Endodermal cell (in vitro differentiated cells): ENCODE results near the gene BEST3. TPM values are rescaled to one million over a fixed set of nuclear protein-coding genes. Genes with fewer than 3 reads are reported as not detected.
A peak's percentile ranks its signal among the peaks of the same experiment; 100 is the strongest.

Experiments used
- DNase-seq: peaks from one replicate; pipeline ENCODE4 v3.0.0-alpha.2; 2017
- H3K27ac ChIP-seq: 2 replicates; pipeline ENCODE4 v1.5.1; 2013; ENCODE audit warnings: mild to moderate bottlenecking, low read depth, low read length, moderate library complexity
- H3K27me3 ChIP-seq: 2 replicates; pipeline ENCODE4 v1.6.1; 2013; ENCODE audit warnings: mild to moderate bottlenecking, low read length, moderate library complexity; ENCODE audit not compliant: insufficient read depth, control insufficient read depth, poor library complexity, severe bottlenecking
- H3K36me3 ChIP-seq: 2 replicates; pipeline ENCODE4 v1.7.0; 2013; ENCODE audit warnings: mild to moderate bottlenecking, low read length, moderate library complexity; ENCODE audit not compliant: control insufficient read depth, insufficient read depth
- H3K4me1 ChIP-seq: one replicate; pipeline ENCODE4 v1.7.0; 2013; ENCODE audit warnings: low read length; ENCODE audit not compliant: control insufficient read depth, insufficient read depth
- H3K4me3 ChIP-seq: 2 replicates; pipeline ENCODE4 v1.5.1; 2013; ENCODE audit warnings: mild to moderate bottlenecking, low read length, moderate library complexity
- H3K9ac ChIP-seq: 2 replicates; pipeline ENCODE4 v1.6.1; 2013; ENCODE audit warnings: mild to moderate bottlenecking, low read length, moderate library complexity; ENCODE audit not compliant: poor library complexity, severe bottlenecking; ENCODE audit errors: extremely low read depth
- H3K9me3 ChIP-seq: 2 replicates; pipeline ENCODE4 v1.6.1; 2013; ENCODE audit warnings: mild to moderate bottlenecking, low read length, moderate library complexity; ENCODE audit not compliant: control insufficient read depth
- H3K27ac Mint-ChIP-seq: 2 replicates; pipeline ENCODE4 v1.8.0; 2020; ENCODE audit warnings: mixed read lengths
- H3K27me3 Mint-ChIP-seq: 2 replicates; pipeline ENCODE4 v1.8.0; 2021; ENCODE audit warnings: mild to moderate bottlenecking, mixed read lengths; ENCODE audit not compliant: insufficient read depth
- H3K36me3 Mint-ChIP-seq: 2 replicates; pipeline ENCODE4 v1.8.0; 2020; ENCODE audit warnings: low read depth, mixed read lengths
- H3K4me1 Mint-ChIP-seq: 2 replicates; pipeline ENCODE4 v1.8.0; 2020; ENCODE audit warnings: mixed read lengths
- H3K4me3 Mint-ChIP-seq: 2 replicates; pipeline ENCODE4 v1.8.0; 2020; ENCODE audit warnings: mild to moderate bottlenecking, moderate library complexity, mixed read lengths
- H3K9me3 Mint-ChIP-seq: 2 replicates; pipeline ENCODE4 v1.8.0; 2020; ENCODE audit warnings: mild to moderate bottlenecking, mixed read lengths
- WGBS, 2 experiments: methylation state at CpG; one replicate each; pipeline versions ENCODE4 v1.1.5 to v1.1.7; 2013; ENCODE audit warnings: missing lambda C conversion rate in 2 of 2, mixed read lengths in 1 of 2; ENCODE audit not compliant: insufficient coverage in 1 of 2, insufficient read length in 1 of 2; 5-methylcytosine and 5-hydroxymethylcytosine counted together
- total RNA-seq, 2 donors: library from RNA; stranded (reverse); fragmentation: NEBNext Ultra II Directional in 1 of 2; extraction: Animal tissue kit (Norgen Biotek cat#: 25700) in 1 of 2; gene quantifications; 2 replicates in 1 of 2; 3 replicates in 1 of 2; pipeline ENCODE4 v1.2.1, GENCODE V29; 2021
- TF ChIP-seq, protein P1 (sequence below): fragments of 200-600 bp; sonication (generic); conservative IDR thresholded peaks from 2 replicates; pipeline ENCODE4 v1.5.0; 2021; ENCODE audit warnings: antibody characterized with exemption, mild to moderate bottlenecking

Gene BEST3
- total RNA-seq, 2 donors from 2014 or later, result not detected

- Histone ChIP-seq H3K36me3 (no peaks in the 10 kb centered on the region), H3K27ac (peak overlapping the region; percentile 13), H3K4me1 (no peaks in the 10 kb centered on the region), H3K4me3 (no peak overlapping the region), H3K27me3 (no peaks in the 10 kb centered on the region), H3K9me3 (no peaks in the 10 kb centered on the region), H3K9ac (peak overlapping the region; percentile 26)
- H3K36me3 Mint-ChIP-seq, result no peaks in the 10 kb centered on the region
- H3K27ac Mint-ChIP-seq, result peak overlapping the region; percentile 83
- no peaks in the 10 kb centered on the region for H3K27me3 Mint-ChIP-seq
- DNase-seq, result peak; percentile 95
- H3K9me3 Mint-ChIP-seq, result no peaks in the 10 kb centered on the region
- H3K4me1 Mint-ChIP-seq, result peaks cover 16% of the 10 kb centered on the region
- TF ChIP-seq, protein P1, sequence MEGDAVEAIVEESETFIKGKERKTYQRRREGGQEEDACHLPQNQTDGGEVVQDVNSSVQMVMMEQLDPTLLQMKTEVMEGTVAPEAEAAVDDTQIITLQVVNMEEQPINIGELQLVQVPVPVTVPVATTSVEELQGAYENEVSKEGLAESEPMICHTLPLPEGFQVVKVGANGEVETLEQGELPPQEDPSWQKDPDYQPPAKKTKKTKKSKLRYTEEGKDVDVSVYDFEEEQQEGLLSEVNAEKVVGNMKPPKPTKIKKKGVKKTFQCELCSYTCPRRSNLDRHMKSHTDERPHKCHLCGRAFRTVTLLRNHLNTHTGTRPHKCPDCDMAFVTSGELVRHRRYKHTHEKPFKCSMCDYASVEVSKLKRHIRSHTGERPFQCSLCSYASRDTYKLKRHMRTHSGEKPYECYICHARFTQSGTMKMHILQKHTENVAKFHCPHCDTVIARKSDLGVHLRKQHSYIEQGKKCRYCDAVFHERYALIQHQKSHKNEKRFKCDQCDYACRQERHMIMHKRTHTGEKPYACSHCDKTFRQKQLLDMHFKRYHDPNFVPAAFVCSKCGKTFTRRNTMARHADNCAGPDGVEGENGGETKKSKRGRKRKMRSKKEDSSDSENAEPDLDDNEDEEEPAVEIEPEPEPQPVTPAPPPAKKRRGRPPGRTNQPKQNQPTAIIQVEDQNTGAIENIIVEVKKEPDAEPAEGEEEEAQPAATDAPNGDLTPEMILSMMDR, result no peak
- no peak overlapping the region for H3K4me3 Mint-ChIP-seq
- WGBS, 2 experiments, result 52 to 70% methylated on average over 8 to 14 of the region's 14 CpGs
Observed at GRCh38 chr12:69688471-69689427, 10.4 kb downstream of the BEST3 start.

GRCh38 chr12:69688021-69688420 is 11.1 kb downstream of the BEST3 start:
- H3K4me1 Mint-ChIP-seq, result peaks cover 22% of the 10 kb centered on the region
- Histone ChIP-seq H3K27ac (no peak overlapping the region), H3K27me3 (no peaks in the 10 kb centered on the region), H3K36me3 (no peaks in the 10 kb centered on the region), H3K4me3 (no peak overlapping the region), H3K9ac (no peak overlapping the region), H3K4me1 (no peaks in the 10 kb centered on the region), H3K9me3 (no peaks in the 10 kb centered on the region)
- H3K27ac Mint-ChIP-seq, result no peak overlapping the region
- TF ChIP-seq, protein P1, result no peak
- no peaks in the 10 kb centered on the region for H3K27me3 Mint-ChIP-seq
- no peaks in the 10 kb centered on the region for H3K36me3 Mint-ChIP-seq
- no peak overlapping the region for H3K4me3 Mint-ChIP-seq
- H3K9me3 Mint-ChIP-seq, result no peaks in the 10 kb centered on the region
- DNase-seq, result no peak
- WGBS, 2 experiments, result 86% methylated on average over 1 of the region's 1 CpG; no CpG with 5 or more reads in 1 of the 2 experiments

GRCh38 chr12:69687390-69687789 is 11.7 kb downstream of the BEST3 start:
- no peak for DNase-seq
- H3K4me3 ChIP-seq, result no peak overlapping the region
- H3K9me3 ChIP-seq, result no peaks in the 10 kb centered on the region
- H3K4me1 ChIP-seq, result no peaks in the 10 kb centered on the region
- WGBS, 2 experiments, result 84 to 86% methylated on average over 3 to 4 of the region's 4 CpGs
- Mint-ChIP-seq H3K27me3 (no peaks in the 10 kb centered on the region), H3K9me3 (no peaks in the 10 kb centered on the region), H3K27ac (no peak overlapping the region), H3K4me3 (no peak overlapping the region), H3K36me3 (no peaks in the 10 kb centered on the region), H3K4me1 (peaks cover 28% of the 10 kb centered on the region)
- no peak overlapping the region for H3K9ac ChIP-seq
- H3K27me3 ChIP-seq, result no peaks in the 10 kb centered on the region
- no peaks in the 10 kb centered on the region for H3K36me3 ChIP-seq
- no peak overlapping the region for H3K27ac ChIP-seq
- TF ChIP-seq, protein P1, result no peak
